Activated T-cell treated with anti-CD3 and anti-CD28 coated beads for 48 hours (primary cell): ENCODE results near the gene SUGCT.
"Not testable (repeated sequence)": the region's sequence is repeated elsewhere in the genome, so short reads cannot be mapped to it uniquely, and the experiment has no call there.

Source experiments
- DNase-seq: peaks from one replicate; pipeline ENCODE4 v3.0.0-alpha.2; 2020; ENCODE audit warnings: low read depth

Gene SUGCT

GRCh38 chr7:40580776-40581175, 446.0 kb downstream of the SUGCT start:
- DNase-seq, result no peak

DNA sequence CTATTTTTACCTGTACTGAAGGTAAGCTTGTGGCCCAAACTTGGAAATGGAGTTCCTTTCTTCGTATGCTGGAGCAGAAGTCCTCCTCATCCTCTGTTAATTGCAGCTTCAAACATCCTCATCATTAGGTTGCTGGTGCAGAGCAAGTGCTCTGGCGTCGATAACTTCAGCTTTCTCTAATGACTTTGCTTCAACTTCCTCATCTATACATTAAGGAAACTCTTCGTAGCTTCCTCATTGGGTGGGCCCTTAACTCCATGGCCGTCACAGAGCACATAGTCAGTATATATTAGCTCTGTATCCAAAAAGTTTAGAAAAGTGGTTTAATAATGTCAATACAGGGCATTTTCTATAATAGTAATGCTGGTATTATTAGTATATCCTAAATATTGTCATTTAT, 447.7 kb downstream of the SUGCT start:
- DNase-seq, result no peak

GRCh38 chr7:40583667-40584444, 449.1 kb downstream of the SUGCT start:
- no peak for DNase-seq

- no peak for DNase-seq
These were observed 450.0 kb downstream of the SUGCT start for GRCh38 chr7:40584667-40585433.

- no peak for DNase-seq
These were observed 451.4 kb downstream of the SUGCT start for GRCh38 chr7:40586197-40586596.

DNA sequence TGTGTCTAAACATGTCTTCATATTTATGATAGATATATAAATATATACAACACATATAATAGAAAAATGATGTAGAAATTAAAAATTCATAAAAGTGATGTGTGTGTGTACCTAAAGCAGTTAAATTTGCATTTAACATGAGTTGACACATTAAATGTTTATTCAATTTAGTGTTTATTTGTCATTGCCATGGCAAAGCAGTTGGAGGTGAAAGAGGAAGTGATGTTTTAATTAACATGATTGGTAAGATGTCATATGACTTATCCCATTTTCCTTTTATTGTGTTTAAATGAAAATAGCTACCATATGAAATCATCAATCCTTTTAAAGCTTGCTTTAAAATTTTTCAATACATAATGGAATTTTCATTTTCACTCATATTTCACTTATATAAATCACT, 452.6 kb downstream of the SUGCT start:
- DNase-seq, result no peak

- DNase-seq, result no peak
These were observed 460.3 kb downstream of the SUGCT start for GRCh38 chr7:40595129-40595528.

- no peak for DNase-seq
These were observed 461.0 kb downstream of the SUGCT start for GRCh38 chr7:40595832-40596231.

- no peak for DNase-seq
These were observed 462.7 kb downstream of the SUGCT start for GRCh38 chr7:40597517-40597916.

- no peak for DNase-seq
These were observed 464.1 kb downstream of the SUGCT start for GRCh38 chr7:40598915-40599314.

- DNase-seq, result no peak
These were observed 465.0 kb downstream of the SUGCT start for GRCh38 chr7:40599836-40600235.

- not testable (repeated sequence) for DNase-seq
These were observed 467.5 kb downstream of the SUGCT start for GRCh38 chr7:40602351-40602750.

DNA sequence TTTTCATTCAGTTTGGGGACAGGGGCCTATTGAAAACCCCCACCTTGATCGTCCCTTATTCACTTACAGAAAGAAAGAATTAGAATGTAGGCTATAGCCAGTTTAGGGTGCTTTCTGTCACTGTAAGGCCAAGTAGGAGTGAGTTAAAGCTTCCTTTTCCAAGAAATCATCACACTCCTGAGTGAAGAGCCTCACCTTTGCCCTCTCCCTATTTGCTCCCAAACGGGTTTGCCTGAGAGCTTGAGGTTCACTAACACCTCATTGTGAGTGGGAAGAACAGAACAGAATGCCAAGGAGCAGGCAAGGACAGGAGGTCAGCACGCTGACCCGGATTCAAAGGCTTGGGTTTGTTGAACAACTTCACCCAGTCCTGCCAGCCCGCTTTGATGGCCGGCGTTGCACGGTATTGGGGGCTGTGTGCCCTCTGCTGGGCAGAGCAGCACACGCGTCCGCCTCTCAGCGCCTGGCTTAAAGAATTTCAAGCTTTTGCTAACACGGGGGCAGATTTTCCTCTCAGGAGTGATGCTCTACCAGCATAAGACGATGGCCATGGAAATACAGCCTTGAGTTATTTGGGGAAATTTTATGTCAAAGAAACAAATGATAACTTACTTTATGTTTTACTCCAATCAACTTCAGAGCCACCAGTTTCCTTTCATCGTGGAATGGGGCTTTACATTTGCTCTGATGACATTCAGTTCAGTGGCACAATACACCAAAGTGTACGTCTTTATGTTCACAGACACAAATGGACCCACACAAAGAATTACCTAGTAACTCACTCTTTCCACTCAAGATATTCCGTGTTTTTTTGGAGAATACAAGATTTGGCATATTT, 470.0 kb downstream of the SUGCT start:
- DNase-seq, result peak; percentile 15

DNA sequence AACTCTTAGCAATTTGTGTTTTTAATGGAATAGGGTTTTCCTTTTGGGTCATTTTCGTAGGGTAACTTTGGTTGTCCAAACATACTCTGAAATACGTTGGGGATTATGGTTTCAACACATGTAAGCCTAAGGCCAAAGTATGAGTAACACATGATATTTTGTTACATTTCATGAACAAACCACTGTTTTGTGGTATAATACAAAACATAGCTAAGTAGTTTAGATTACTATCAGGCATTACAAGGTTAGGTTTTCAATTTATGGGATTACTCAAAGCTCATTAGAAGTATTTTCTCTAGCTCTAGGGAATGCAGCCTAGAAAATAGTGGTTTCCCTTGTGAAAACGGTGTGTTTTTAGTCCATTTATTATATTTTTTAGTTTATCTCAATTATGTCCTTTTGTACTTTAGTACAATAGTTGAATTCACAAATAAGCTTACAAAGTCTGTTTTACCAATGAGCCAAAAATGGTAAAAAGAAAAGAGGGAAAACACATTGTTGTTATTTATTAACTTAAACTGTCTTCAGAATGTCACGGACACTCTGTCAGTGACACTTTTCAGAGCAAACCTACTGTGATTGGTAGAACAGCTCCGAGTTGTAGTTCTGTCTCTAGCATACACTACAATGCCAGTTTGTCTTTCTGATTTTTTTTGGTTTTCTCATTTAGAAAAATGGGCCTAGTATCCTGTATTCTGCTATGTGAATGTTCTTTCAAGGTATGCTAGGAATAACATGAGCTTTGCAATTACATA, 473.7 kb downstream of the SUGCT start:
- DNase-seq, result no peak

GRCh38 chr7:40610461-40610860, 475.7 kb downstream of the SUGCT start:
- no peak for DNase-seq

DNA sequence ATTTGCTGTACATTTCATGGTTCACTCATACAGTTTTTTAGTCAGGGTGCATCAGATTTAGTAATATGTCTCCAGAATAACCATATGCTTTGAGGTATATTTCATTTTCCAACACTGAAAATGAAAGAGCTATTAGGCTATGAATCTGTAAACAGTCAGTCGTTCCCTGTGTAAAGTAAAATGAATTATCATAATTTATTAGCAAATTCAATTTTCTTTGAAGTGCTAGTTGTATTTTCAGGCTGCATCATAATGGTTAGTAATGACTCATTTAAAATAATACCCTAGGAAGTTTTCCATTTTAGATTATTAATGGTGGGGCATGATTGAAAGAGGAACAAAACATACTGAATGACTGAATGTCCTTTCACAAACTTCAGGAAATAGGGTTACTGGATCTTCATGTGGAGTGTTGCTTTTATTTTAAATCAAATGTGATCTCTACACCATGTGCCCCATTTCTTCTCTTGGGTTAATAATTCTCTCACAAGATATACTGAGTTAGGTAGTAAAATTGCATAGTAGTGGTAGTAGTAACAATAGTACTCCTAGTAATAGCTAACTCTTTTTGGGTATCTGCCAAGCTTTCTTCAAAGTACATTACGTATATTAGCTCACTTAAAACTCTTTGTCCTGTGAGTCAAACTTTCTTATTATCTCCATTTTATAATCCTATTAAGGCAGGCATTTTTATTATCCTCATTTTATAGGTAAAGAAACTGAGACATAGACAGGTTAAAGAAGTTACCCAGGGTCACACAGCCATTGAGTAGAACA, 476.5 kb downstream of the SUGCT start:
- no peak for DNase-seq

DNA sequence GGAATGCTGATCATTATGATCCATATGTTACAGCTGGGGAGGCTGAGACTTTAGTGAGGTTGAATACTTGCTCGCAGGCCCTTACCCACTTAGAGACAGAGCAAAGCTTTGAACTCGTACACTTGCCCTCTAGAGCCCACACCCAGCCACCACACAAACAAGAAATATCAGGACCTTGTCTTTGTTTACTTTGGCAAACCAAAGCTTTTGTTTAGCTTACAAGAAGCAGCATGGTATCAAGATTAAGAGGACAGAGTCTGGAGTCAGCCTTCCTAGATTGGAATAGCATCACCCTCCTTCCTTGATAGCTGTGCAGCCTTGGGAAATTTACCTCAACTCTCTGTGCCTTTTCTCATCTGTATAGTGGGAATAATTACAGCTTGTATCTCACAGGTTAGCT, 477.5 kb downstream of the SUGCT start:
- no peak for DNase-seq

DNA sequence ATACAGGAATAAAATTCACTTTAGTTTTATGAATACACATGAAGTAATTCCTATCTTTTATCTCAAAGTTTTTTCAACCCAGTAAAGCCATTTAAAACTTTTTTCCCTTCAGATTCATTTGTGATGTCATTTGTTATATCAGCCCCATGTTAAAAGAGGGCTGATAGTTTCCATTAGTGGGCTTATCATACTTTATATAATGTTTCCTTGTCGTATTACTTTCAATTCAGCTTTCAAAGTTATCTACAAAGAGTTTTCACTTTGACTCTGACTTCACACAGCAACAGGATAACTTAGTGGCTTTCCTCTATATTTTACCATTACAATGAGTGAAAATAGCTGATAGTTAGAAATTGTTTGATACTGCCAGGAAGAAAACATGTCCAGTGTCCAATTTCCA, 484.8 kb downstream of the SUGCT start:
- no peak for DNase-seq

- no peak for DNase-seq
These were observed 486.8 kb downstream of the SUGCT start for GRCh38 chr7:40621592-40621998.

DNA sequence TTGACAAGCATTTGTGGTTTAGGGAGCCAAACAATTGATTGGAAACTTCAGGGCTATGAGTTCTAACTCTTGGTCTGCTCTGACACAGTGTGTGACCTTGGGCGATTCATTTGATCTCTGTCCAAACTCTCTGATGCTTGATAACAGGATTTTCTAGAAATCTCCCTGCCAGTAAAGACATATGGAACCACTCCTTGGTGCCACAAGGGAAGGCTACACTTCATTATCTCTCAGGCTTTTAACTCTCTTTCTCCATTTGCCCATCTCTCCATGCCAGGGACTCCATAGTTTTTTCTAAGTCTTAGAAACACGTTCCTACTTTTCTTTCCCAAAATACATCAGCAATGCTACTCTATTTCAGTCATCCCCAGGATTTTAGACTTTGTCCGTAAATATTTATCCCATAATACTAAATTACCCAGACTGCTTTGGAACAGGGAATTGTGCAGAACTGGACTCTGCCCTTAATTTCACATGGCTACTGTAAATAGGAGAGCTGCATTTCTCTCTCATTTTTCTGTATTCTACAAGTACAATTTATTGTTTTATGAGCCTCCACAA, 488.2 kb downstream of the SUGCT start:
- no peak for DNase-seq

DNA sequence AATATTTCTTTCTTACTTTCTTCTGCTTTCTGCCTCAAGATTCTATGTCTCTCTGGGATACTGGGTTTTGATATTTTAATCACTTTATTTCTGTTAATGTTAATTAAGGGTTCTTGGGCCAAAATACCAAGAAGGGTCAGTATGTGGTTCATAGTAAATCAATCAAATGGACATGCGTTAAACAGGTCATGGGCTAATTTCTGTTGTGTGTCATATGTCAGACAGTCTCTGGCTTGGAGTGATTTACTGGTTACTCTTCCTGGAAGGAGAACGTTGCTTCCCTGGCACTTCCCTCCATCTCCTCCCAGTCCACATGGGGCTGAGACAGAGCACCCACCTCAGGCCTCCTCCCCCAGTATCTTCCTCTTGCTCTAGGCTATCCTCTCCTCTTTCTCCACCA, 489.1 kb downstream of the SUGCT start:
- DNase-seq, result no peak
